ENCODE data around the gene RGL1.

GRCh38 chr1:183794088-183794487, 10.8 kb upstream of the RGL1 start:
- TF ChIP-seq POLR2A (IDR thresholded peaks at IDR 0.05; ENCODE audit: low read length), result no peak
- TF ChIP-seq GATA1 (IDR thresholded peaks at IDR 0.05; ENCODE audit: low read depth, low read length), result no peak

All from erythroblast (primary cell).